Tibial nerve (tissue), 4 donors: ENCODE measurements around the gene FBLN2.

Experiments
- CTCF ChIP-seq, 5 experiments: fragments of 200-600 bp in 3 of 5; fragments of 450-650 bp in 2 of 5; sonication (generic) in 3 of 5; IDR thresholded peaks; one replicate each; pipeline ENCODE4 v1.5.1; 2016 to 2019; ENCODE audit warnings: antibody characterized with exemption in 5 of 5, mild to moderate bottlenecking in 3 of 5, moderate library complexity in 2 of 5
- EP300 ChIP-seq, 2 donors: sonication (generic); formaldehyde crosslinking; IDR thresholded peaks; one replicate each; pipeline ENCODE4 v1.6.1; 2017; ENCODE audit warnings: antibody characterized with exemption in 2 of 2, mild to moderate bottlenecking in 1 of 2

GRCh38 chr3:13540297-13540995 is 8.5 kb upstream of the FBLN2 start:
- TF ChIP-seq CTCF (IDR thresholded peaks at IDR 0.05) (no peak), EP300 (IDR thresholded peaks at IDR 0.05) (no peak)
